GM19328 (cell line): ENCODE data around the gene RASIP1.

Experiments used
- ATAC-seq: cut with Tn5 transposase; IDR thresholded peaks from one replicate; pipeline ENCODE4 v1.9.1; 2021; ENCODE audit warnings: mild to moderate bottlenecking, moderate library complexity; ENCODE audit not compliant: unreplicated experiment

RASIP1 gene

DNA sequence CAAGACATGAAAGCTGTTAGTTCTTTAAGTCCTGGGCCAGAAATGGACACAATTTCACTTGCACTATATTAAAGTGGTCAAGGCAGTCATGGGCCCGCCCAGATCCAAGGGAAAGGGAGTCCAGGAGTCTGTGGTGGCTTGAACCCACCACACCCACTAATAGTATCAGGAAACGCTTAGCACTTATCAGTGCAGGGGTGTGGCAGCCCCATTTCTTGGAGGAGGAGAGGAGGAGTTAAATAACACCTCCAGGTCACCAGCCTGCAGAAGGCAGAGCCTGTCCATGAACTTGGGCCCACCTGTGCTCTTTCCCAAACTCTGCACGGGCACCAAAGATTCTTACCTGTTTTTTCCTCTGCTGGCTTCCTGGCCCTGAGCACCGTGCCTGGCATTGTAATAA, 62.2 kb downstream of the RASIP1 start:
- no peak for ATAC-seq

DNA sequence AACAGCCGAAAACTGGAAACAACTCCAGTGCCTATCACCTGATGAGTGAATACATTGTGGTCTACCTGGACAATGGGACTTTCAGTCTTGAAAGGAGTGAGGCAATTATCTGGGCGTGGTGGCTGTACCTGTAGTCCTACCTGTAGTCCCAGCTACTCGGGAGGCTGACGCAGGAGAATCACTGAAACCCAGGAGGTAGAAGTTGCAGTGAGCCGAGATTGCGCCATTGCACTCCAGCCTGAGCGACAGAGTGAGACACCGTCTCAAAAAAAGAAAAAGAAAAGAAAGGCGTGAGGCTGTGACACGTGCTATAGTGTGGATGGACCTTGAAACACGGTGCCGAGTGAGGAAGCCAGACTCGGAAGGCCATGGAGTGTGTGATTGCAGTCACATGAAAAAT, 63.5 kb downstream of the RASIP1 start:
- no peak for ATAC-seq

DNA sequence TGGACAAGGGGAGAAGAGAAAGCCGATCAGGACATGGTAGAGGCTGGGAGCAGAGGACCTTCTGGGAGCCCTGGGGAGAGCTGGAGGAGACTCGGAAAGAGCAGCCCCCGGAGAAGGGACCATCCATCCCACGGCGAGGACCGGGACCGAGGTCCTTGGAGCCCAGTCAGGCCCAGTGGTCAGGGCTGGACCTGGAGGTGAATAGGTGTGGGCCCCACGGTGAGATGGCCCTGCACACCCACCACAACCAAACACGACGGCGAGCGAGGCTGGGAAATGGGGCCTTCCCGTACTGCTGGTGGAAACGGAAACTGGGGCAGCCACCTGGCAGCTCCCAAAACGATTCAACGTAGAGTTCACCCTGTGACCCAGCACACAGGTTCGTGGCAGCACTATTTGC, 63.9 kb downstream of the RASIP1 start:
- no peak for ATAC-seq

DNA sequence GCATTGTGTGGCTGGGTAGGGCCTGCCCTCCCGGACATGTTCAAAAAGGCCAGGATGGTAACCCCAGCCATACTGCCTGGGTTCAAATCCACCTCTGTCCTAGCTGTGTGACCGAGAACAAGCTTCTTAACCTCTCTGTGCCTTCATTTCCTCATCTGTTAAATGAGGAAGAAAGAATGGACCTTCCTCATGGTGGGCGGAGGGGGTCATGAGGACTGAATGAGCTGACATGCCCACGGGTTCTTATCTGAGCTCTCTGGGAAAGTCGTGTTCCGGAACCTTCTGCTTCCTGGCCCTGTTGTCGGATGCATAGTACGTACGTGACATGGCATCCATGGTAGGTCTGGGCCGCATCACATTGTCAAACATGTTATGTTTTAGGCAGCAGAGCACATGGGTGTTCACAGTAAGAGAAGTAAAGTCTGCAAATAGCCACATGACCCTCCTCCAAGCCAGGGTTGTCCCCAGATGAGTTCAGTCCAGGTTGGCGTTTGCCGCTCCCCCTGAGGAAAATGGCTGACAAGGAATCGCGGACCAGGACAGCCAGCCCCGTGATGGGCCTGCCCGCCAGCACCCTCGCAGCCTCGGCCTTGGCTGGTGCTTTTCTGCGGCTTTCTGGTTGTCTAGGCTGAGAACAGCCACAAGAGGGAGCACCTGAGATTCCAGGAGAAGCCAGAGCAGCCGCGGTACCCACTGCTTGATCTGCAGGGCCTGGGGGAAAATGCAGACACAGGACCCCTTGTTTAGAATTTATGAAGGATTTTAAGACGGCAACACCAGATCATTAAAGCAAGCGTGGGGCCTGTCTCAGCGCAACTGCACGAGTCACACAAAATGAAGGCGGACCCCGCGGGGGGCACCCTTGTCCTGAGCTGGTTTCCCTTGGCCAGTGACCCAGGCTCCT, 65.2 kb downstream of the RASIP1 start:
- ATAC-seq, result no peak

DNA sequence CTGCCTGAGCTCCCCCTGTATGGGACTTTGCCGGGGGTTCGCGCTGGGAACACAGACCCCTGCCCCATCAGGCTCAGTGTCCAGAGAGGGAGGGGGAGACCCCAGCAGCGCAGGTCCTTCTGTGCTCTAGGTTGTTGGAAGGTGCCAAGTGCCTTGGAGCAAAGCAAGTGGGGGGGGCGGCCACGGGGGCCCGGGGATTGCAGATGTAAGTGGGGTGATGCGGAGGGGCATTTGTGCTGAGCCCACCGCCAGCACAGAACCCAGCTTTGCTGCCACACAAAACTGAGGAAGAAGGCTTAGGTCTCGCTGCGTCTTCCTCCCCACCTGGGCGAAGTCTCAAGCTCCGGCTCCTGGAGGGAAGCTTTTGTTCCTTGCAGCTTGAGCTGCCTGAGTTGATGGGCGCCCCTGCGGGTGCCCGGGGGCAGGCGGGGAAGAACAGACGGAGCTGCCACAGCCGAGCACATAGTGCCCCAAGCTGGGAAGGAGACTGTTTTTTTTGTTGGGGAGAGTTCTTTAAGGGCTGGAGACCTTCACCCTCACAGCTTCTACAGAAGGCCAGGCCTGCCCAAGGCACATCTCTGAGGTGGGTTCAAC, 66.1 kb downstream of the RASIP1 start:
- no peak for ATAC-seq

DNA sequence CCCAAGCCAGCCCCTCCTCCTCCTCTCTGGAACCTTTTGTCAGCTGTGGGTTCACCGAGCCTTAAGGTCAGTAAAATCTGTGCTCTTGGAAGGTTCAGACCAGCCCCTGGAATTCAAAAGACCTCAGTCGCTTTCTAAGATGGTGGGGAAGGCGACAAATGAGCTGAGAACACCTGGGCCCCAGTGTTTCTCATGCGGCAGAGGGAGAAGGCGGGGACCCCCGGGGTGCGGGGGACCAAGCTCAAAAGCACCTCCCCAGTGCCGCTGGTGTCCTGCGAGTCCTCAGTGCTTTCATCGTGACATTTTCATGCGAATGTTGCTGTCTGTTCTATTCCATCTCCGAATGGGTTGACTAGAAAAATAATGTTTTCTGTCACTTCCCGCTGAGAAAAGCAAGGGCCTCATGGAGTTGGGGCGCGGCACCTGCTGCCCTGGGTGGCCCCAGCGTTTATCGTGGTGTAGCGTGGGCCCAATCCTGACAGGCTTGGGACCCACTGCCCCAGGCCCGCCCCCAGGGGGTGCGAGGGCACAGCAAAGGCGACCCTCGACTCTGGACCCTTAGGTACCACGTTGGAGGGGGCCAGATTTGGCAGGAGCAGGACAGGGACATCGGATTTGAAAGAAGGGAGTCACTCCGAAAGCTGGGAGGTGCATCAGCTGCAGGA, 66.8 kb downstream of the RASIP1 start:
- no peak for ATAC-seq

DNA sequence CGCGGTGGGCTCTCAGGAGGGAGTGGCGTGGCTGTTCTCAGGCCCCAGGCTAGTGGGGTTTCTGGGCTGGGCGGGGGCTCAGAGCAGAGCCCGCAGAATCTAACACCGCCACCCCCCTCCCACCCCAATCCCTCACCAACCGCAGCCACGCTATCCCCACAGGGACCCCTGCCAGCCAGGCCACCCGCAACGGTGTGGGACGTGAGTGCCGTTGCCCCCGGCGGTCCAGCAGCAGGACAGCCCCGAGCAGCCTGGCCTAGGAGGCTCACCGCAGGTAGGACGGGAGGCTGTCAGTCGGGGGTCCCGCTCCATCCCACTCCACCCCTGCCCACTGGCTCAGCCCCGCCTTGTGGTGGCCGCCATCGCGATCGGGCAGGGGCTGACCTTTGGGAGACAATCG, 67.4 kb downstream of the RASIP1 start, which contains the start of gene NTN5:
NTN5 (minus strand) TSS at position 24 of the 400 bp plus-strand sequence. CDS start 2,031 bp downstream, outside the sequence.
- no peak for ATAC-seq

DNA sequence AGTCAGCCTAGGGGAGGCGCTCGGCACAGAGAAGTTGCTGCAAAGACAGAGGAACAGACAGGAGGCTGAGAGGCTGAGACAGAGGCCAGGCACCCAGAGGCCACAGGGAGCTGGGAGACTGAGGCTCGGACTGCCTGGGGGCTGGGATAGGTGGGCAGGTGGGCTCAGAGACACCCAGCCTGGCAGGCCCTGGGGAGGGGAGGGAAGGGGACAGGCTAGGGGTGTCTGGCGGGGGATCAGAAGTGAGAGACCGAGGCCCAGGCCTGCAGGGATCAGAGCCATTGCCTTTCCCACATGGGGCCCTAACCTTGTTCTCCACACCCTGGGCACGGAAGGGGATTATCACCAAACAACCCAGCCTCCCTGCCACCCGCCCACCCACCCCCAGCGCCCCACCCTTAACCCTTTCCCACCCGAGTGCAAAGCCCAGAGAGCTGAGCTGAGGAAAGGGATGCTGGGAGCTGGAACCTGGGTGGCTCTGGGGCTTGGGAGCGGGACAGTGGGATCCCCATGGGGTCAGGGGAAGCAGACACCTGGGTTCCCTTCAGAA, 68.9 kb downstream of the RASIP1 start:
- no peak for ATAC-seq

DNA sequence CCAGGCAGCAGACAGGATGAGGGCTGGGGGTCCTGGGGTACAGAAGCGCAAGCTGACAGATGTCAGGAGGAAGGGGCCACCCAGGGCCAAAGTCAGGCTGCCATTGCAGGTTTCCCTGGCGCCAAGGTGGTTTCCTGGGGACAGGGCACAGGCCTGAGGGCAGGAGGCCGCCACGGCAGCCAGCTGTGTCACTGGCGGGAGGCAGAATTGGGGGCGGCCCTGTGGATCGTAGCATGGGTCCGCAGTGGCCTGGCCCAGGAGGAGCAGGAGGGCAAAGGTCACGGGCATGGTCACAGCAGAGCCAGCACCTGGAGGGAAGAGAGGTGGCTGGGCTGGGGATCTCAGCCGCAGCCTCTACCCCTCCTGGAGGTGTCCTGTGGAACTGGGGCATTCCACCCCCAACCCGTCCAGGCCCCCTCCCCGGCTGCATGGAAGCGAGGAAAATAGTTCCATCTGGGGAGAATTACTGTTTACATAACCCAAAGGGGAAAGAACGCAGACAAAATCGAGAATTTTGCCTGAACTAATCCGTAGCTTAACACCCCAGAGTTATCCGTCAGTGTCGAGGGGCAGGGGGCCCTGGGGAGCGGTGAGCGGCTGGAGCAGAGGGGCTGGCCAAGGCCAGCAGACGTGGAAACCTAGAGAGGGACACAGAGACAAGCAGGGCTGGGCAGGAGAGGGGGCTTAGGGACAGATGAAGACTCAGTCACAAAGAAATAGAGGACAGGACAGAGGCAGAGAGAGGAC, 69.5 kb downstream of the RASIP1 start:
- ATAC-seq, result no peak
